Common myeloid progenitor, CD34-positive (primary cell): ENCODE data around the gene ADCY5.

Source experiments
- CTCF ChIA-PET: fragments of 350-600 bp; sonication (Branson Sonifier 250); formaldehyde crosslinking; loops from one replicate; lab custom pipeline; 2021; ENCODE audit warnings: antibody characterized with exemption; lab: Charles Lee
- POLR2A ChIA-PET: fragments of 350-600 bp; sonication (Branson Sonifier 250); formaldehyde crosslinking; loops from one replicate; lab custom pipeline; 2021; ENCODE audit warnings: antibody characterized with exemption; lab: Charles Lee
- DNase-seq, 3 donors: peaks; one replicate each; pipeline versions ENCODE4 v3.0.0 to v3.0.0-alpha.2; 2013
- H3K27ac ChIP-seq, 2 experiments: 1 replicate in 1 of 2; 2 replicates in 1 of 2; pipeline ENCODE4 v1.7.0; 2013; ENCODE audit warnings: inconsistent platforms in 2 of 2, low read length in 2 of 2, mild to moderate bottlenecking in 2 of 2, low read depth in 1 of 2, moderate library complexity in 1 of 2; ENCODE audit not compliant: severe bottlenecking in 2 of 2, insufficient read depth in 1 of 2, poor library complexity in 1 of 2
- H3K27me3 ChIP-seq, 5 experiments: replicated peaks in 2 of 5; 1 replicate in 3 of 5; 2 replicates in 2 of 5; pipeline versions ENCODE4 v1.6.1 to v1.7.0; 2013; ENCODE audit warnings: low read length in 4 of 5, mild to moderate bottlenecking in 2 of 5, moderate library complexity in 2 of 5, inconsistent platforms in 1 of 5; ENCODE audit not compliant: insufficient read depth in 5 of 5, control insufficient read depth in 4 of 5
- H3K36me3 ChIP-seq, 4 experiments: 1 replicate in 2 of 4; 2 replicates in 2 of 4; pipeline versions ENCODE4 v1.6.1 to v1.7.0; 2013; ENCODE audit warnings: low read length in 3 of 4, control low read depth in 1 of 4, mild to moderate bottlenecking in 1 of 4; ENCODE audit not compliant: control insufficient read depth in 4 of 4, insufficient read depth in 4 of 4
- H3K4me1 ChIP-seq, 4 experiments: 1 replicate in 3 of 4; 2 replicates in 1 of 4; pipeline versions ENCODE4 v1.6.1 to v1.7.1; 2013; ENCODE audit warnings: low read length in 3 of 4, mild to moderate bottlenecking in 3 of 4, control low read depth in 1 of 4, inconsistent platforms in 1 of 4, moderate library complexity in 1 of 4; ENCODE audit not compliant: control insufficient read depth in 4 of 4, insufficient read depth in 4 of 4; ENCODE audit errors: control extremely low read depth in 1 of 4
- H3K4me3 ChIP-seq, 7 experiments: 1 replicate in 4 of 7; 2 replicates in 3 of 7; pipeline versions ENCODE4 v1.5.1 to v1.7.0; 2013; ENCODE audit warnings: mild to moderate bottlenecking in 7 of 7, low read length in 6 of 7, moderate library complexity in 6 of 7, inconsistent platforms in 2 of 7, low read depth in 2 of 7, control low read depth in 1 of 7; ENCODE audit not compliant: insufficient read depth in 4 of 7, control insufficient read depth in 1 of 7; ENCODE audit errors: extremely low read depth in 1 of 7
- H3K9me3 ChIP-seq, 5 experiments: 1 replicate in 4 of 5; 2 replicates in 1 of 5; pipeline versions ENCODE4 v1.6.1 to v1.7.1; 2013; ENCODE audit warnings: low read length in 4 of 5, mild to moderate bottlenecking in 2 of 5, inconsistent platforms in 1 of 5, low read depth in 1 of 5, moderate library complexity in 1 of 5; ENCODE audit not compliant: control insufficient read depth in 4 of 5, insufficient read depth in 2 of 5; ENCODE audit errors: control extremely low read depth in 1 of 5
- WGBS: methylation state at CpG from one replicate; pipeline ENCODE4 v1.1.5; 2013; ENCODE audit not compliant: insufficient coverage; 5-methylcytosine and 5-hydroxymethylcytosine counted together

ADCY5 gene

DNA sequence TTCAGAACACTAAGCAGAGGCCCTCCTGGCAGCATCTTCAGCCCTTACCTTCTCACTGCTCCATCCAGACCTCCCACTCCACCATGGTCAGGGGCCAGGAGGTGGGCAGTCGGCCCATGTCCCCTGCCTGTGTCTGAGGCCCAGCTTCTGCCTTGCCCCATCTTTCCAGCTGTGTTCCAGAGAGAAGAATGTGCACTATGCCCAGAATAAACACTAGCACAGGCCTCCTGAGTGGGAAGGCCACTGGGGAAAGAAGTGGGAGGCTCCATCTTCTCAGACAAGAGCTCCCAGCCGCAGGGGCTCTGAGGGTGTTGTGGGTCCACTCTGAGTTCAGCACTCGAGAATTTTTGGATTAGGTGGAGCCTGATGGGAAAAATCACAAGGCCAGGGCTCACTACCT is 44.5 kb downstream of the ADCY5 start:
- POLR2A ChIA-PET, result no interaction called here
- H3K27me3 ChIP-seq, result peaks cover 0 to 9% (median 1%) of the 10 kb centered on the region in 5 experiments
- 94% methylated on average over 3 of the region's 3 CpGs for WGBS

DNA sequence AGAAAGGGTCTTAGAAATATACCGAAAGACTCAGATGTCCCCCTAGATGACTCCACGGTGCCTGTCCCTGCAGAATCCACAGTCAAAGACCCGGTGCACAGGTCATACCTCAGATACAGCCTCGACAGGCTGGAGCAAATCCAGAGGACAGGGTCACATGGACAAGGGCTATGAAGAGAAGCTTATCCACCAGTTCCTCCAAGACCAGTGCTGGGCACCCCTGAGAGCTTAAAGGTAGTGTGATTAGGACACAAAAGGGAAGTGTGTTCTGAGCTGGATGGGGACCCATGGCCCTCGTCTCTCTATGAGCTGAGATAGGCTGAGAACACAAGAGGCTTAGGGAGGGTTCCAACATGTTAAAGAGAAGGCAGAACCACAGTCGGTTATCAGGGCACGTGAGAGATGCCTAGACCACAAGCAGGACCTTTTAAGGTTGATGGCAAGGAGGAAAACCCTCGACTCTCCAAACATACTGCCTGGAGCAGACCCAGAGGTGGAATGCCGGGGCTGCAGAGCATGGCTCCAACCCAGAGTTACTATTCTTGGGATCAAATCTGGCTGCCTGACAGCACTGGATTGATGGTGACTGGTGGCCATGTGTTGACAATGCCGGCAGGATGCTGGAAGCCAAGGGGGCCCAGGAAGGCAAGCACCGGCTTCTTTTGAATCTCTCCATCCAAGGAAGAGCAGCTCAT is 46.9 kb downstream of the ADCY5 start:
- Histone ChIP-seq H3K4me3 (no peak overlapping the region), H3K4me1 (no peaks in the 10 kb centered on the region), H3K27me3 (peaks cover 0 to 14% (median 9%) of the 10 kb centered on the region in 5 experiments), H3K27ac (no peak overlapping the region), H3K36me3 (no peaks in the 10 kb centered on the region), H3K9me3 (no peaks in the 10 kb centered on the region)
- WGBS, result 98% methylated on average over 10 of the region's 11 CpGs
- no peak for DNase-seq
- POLR2A ChIA-PET, result no interaction called here
- CTCF ChIA-PET, result interaction anchor here (0.8 kb wide), 1 partner anchor 71 kb away, joined by 3 read pairs; no protein-coding TSS in a partner anchor

More for the DNA sequence above, 44.5 kb downstream of the ADCY5 start:
- no peaks in the 10 kb centered on the region for H3K36me3 ChIP-seq
- DNase-seq, result no peak
- H3K4me3 ChIP-seq, result no peak overlapping the region
- CTCF ChIA-PET, result no interaction called here
- H3K27ac ChIP-seq, result no peak overlapping the region
- peaks cover 0 to 2% (median under 1%) of the 10 kb centered on the region in 4 experiments for H3K4me1 ChIP-seq
- no peaks in the 10 kb centered on the region for H3K9me3 ChIP-seq

DNA sequence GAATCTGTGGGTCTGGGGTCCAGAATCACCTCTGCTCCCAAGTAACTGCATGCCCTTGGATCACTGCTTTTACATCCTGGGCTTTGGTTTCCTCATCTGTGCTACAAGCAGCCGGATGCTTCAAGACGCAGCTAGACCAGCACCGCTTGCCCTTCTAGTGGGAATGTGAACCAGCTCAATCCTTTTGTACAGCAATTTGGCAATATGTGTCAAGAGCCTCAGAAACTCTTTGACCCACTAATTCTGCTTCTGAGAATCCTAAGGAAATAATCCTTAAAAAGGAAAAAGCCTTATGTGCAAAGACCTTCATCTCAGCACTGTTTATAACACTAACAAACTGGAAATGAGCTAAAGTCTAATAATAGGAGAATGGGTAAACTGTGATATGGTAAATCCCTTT is 48.7 kb downstream of the ADCY5 start:
- H3K36me3 ChIP-seq, result no peaks in the 10 kb centered on the region
- no peak overlapping the region for H3K27ac ChIP-seq
- H3K9me3 ChIP-seq, result no peaks in the 10 kb centered on the region
- no peaks in the 10 kb centered on the region for H3K4me1 ChIP-seq
- no peak overlapping the region for H3K4me3 ChIP-seq
- ChIA-PET POLR2A (no interaction called here), CTCF (no interaction called here)
- WGBS, result 100% methylated on average over 2 of the region's 3 CpGs
- H3K27me3 ChIP-seq, result peaks cover 0 to 18% (median 9%) of the 10 kb centered on the region in 5 experiments
- DNase-seq, result no peak

DNA sequence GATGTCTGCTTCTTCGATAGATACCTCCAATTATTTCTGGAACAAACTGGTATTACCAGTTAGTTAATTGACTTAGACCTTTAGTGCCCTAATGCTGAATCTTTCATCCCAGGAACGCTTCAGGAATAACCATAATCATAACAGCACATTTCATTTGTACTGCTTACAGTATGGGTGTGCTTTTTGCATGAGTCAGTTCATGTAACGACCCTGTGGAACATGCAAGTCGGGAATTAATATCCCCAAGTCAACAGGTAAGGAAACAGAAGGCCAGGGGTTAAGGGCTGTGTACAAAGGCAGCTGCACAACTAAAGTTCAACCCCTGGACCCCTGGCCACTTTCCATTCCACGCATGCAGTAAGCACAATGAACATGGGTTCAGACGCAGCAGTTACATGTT is 49.2 kb downstream of the ADCY5 start:
- ChIA-PET POLR2A (interaction anchor here (0.6 kb wide), 1 partner anchor 26 kb away, joined by 3 read pairs; no protein-coding TSS in a partner anchor), CTCF (no interaction called here)
- WGBS, result 100% methylated on average over 4 of the region's 6 CpGs

DNA sequence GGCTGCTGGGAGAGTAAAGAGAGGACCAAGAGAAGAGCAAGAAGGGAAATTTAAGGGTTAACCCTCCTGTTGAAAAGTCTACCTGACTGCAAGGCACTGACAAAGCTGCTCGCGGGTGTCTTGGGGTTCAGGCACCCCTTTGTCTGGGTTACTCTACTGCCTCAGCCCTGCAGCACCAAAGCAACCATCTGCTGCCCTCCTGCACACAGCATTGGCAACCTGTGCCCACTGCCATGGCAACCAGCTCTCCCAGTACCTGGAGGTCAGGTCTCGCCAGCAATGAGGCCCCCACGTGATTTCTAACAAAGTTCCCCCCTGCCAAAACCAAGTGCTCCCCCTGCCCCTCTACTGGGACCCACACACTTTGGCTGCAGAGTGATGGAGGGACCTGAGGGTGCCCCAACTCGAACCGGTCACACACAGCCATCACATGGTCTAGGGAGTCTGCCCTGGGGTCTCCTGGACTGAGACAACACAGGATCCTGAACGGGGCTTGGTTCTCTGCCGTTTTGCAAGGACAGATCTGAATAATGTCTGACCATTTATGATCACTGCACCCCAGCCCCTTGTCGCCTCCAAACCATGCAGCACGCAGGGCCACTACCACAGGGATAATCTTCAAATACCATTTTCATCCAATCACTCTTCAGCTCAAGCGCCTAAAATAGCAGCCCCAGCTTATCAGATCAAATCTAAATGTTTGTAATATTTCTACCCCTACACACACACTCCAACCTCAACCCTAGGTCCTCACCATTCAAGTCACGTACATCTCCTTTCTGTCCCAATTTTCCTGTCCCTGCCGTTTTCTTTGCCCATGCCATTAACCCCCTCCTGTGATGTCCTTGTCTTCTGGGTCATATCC is 50.7 kb downstream of the ADCY5 start:
- 83% methylated on average over 11 of the region's 13 CpGs for WGBS
- Histone ChIP-seq H3K27me3 (peaks cover 0 to 18% (median 3%) of the 10 kb centered on the region in 5 experiments), H3K4me3 (no peak overlapping the region), H3K36me3 (no peaks in the 10 kb centered on the region), H3K9me3 (no peaks in the 10 kb centered on the region), H3K4me1 (no peaks in the 10 kb centered on the region), H3K27ac (no peak overlapping the region)
- POLR2A ChIA-PET, result interaction anchor here (0.6 kb wide), 1 partner anchor 9 kb away, joined by 3 read pairs; no protein-coding TSS in a partner anchor
- DNase-seq, result no peak
- CTCF ChIA-PET, result interaction anchor here (1.3 kb wide), 1 partner anchor 9 kb away, joined by 3 read pairs; no protein-coding TSS in a partner anchor

More for the DNA sequence above, 49.2 kb downstream of the ADCY5 start:
- H3K9me3 ChIP-seq, result no peaks in the 10 kb centered on the region
- no peaks in the 10 kb centered on the region for H3K4me1 ChIP-seq
- DNase-seq, result no peak
- no peak overlapping the region for H3K4me3 ChIP-seq
- H3K27ac ChIP-seq, result no peak overlapping the region
- peaks cover 0 to 18% (median 9%) of the 10 kb centered on the region in 5 experiments for H3K27me3 ChIP-seq
- no peaks in the 10 kb centered on the region for H3K36me3 ChIP-seq

DNA sequence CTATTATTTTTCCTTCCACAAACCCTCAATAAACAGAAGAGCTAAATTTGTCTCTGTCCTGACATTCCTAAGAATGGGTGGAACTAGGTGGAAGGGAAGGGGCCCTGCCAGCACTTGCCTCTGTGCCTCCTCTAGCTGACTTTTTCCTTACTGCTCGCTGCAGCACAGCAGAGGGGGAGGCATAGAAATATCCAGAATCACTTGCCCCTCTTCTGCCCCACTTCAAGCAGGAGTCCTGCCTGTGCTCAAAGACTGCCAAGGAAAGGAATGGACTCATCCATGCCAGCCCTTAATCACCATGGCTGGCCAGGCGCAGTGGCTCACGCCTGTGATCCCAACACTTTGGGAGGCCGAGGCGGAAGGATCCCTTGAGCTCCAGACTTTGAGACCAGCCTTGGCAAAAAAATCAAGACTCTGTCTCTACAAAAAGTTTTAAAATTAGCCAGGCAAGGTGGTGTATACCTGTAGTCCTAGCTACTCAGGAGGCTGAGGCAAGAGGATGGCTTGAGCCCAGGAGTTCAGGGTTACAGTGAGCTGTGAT is 51.8 kb downstream of the ADCY5 start:
- H3K36me3 ChIP-seq, result no peaks in the 10 kb centered on the region
- H3K4me1 ChIP-seq, result no peaks in the 10 kb centered on the region
- WGBS, result 91% methylated on average over 1 of the region's 5 CpGs
- H3K27ac ChIP-seq, result no peak overlapping the region
- H3K4me3 ChIP-seq, result no peak overlapping the region
- DNase-seq, result no peak
- peaks cover 0 to 18% (median 3%) of the 10 kb centered on the region in 5 experiments for H3K27me3 ChIP-seq
- H3K9me3 ChIP-seq, result no peaks in the 10 kb centered on the region
- ChIA-PET POLR2A (no interaction called here), CTCF (no interaction called here)
